PFSK-1 (cell line): ENCODE results near the gene C9orf50.

ENCODE experiments used
- POLR2AphosphoS5 ChIP-seq: IDR thresholded peaks from 2 replicates; pipeline ENCODE4 v1.6.1; 2012; ENCODE audit warnings: low read depth, mild to moderate bottlenecking, control low read depth, low read length, moderate library complexity
- TAF1 ChIP-seq: IDR thresholded peaks from 2 replicates; pipeline ENCODE4 v1.6.1; 2012; ENCODE audit warnings: low read length, control low read depth, borderline replicate concordance; ENCODE audit not compliant: insufficient read depth
- TF ChIP-seq, protein P1 (sequence below), 2 experiments: IDR thresholded peaks; 2 replicates each; pipeline versions ENCODE4 v1.6.1 to v1.8.0; 2011 to 2012; ENCODE audit warnings: low read depth in 2 of 2, low read length in 2 of 2, control low read depth in 1 of 2, inconsistent platforms in 1 of 2, mild to moderate bottlenecking in 1 of 2, moderate library complexity in 1 of 2; ENCODE audit not compliant: insufficient read depth in 1 of 2

DNA sequence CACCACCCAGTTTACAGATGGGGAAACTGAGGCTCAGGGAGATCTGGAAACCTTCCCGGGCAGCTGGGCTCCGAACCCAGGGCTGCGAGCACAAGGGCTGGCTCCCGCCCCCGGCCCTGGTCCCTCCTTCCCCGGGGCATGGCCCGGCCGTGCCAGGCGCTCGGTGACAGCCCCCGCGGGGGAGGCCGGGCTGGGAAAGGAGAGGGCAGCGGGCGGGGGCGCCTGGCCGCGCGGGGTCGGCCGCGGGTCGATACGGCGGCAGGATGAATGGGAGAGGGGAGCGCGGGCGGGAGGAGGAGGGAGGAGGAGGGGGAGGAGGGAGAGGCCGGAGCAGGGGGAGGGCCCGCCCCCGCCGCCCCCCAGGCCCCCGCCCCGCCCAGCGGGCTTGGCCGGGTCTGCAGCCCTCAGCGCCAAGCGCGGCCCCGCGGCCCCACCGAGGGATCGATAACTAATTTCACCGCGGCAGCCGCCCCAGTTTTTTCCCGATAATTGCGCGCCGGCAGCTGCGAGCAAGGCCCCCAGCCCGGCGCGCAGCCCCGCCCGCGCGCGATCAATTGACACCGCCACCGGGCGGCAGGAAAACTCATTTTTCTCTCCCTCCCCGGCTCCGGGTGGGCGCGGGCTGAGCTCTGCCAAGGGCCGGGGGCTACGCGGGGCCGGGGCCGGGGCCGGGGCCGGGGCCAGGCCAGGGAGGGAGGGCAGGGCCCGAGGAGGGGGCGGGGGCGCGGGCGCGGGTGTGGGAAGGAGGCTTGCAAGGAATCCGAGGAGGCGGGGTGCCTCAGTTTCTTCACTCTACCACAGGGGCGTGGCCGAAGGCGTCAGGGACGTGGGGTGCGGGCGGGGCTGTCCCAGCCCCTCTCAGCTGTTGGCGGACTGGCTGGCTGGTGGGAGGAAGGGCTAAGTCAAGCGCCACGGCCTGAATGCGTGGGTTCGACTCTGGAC lies 52.1 kb downstream of the C9orf50 start:
- TF ChIP-seq POLR2AphosphoS5 (no peak), TAF1 (no peak)
- TF ChIP-seq, protein P1, sequence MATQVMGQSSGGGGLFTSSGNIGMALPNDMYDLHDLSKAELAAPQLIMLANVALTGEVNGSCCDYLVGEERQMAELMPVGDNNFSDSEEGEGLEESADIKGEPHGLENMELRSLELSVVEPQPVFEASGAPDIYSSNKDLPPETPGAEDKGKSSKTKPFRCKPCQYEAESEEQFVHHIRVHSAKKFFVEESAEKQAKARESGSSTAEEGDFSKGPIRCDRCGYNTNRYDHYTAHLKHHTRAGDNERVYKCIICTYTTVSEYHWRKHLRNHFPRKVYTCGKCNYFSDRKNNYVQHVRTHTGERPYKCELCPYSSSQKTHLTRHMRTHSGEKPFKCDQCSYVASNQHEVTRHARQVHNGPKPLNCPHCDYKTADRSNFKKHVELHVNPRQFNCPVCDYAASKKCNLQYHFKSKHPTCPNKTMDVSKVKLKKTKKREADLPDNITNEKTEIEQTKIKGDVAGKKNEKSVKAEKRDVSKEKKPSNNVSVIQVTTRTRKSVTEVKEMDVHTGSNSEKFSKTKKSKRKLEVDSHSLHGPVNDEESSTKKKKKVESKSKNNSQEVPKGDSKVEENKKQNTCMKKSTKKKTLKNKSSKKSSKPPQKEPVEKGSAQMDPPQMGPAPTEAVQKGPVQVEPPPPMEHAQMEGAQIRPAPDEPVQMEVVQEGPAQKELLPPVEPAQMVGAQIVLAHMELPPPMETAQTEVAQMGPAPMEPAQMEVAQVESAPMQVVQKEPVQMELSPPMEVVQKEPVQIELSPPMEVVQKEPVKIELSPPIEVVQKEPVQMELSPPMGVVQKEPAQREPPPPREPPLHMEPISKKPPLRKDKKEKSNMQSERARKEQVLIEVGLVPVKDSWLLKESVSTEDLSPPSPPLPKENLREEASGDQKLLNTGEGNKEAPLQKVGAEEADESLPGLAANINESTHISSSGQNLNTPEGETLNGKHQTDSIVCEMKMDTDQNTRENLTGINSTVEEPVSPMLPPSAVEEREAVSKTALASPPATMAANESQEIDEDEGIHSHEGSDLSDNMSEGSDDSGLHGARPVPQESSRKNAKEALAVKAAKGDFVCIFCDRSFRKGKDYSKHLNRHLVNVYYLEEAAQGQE (IDR thresholded peaks at IDR 0.05; ENCODE audit: insufficient read depth in 1 of 2, low read depth in 2 of 2, low read length in 2 of 2), result no peak
